ENCODE measurements around the gene B4GALNT2. TPM values are rescaled to one million over a fixed set of nuclear protein-coding genes. Genes with fewer than 3 reads are reported as not detected.

B4GALNT2 gene
- total and polyA plus RNA-seq, 2 donors (not counting 3 experiments of a cell fraction or from before 2014, with no cell fraction given): 0.11 TPM; not detected in 1

- Histone ChIP-seq H3K36me3 (ENCODE audit: control insufficient read depth in 2 of 2, extremely low read depth in 1 of 2, insufficient read depth in 2 of 2, low read length in 2 of 2) (no peaks in the 10 kb centered on the region), H3K9ac (replicated peaks; ENCODE audit: extremely low read depth, insufficient read depth, low read length) (no peak overlapping the region), H3K27ac (ENCODE audit: insufficient read depth, low read depth, low read length) (no peak overlapping the region), H3K4me1 (ENCODE audit: control insufficient read depth, extremely low read depth, insufficient read depth, low read length) (peaks cover 1% of the 10 kb centered on the region), H3K9me1 (replicated peaks; ENCODE audit: control insufficient read depth, extremely low read depth, insufficient read depth, low read length) (no peaks in the 10 kb centered on the region), H3K79me2 (ENCODE audit: control insufficient read depth, insufficient read depth, low read length) (no peaks in the 10 kb centered on the region), H3K9me3 (replicated peaks; ENCODE audit: control insufficient read depth, insufficient read depth, low read length) (no peaks in the 10 kb centered on the region), H3K27me3 (ENCODE audit: control insufficient read depth in 2 of 2, insufficient read depth in 2 of 2, low read length in 2 of 2) (no peaks in the 10 kb centered on the region), H3K4me2 (ENCODE audit: insufficient read depth, low read length) (no peak overlapping the region), H3K4me3 (replicated peaks in 1 of 3; ENCODE audit: insufficient read depth in 1 of 3, low read depth in 1 of 3, low read length in 3 of 3) (no peak overlapping the region), H2AFZ (ENCODE audit: low read depth, low read length) (no peak overlapping the region), H4K20me1 (replicated peaks; ENCODE audit: control insufficient read depth, extremely low read depth, insufficient read depth, low read length) (no peaks in the 10 kb centered on the region)
- dilution Hi-C loops (cut with MboI; ENCODE audit: extremely low pct_ligation_motif_present, low sequenced_read_pairs): no loop called here
- intact Hi-C loops (cut with micrococcal nuclease): no loop called here
- ChIA-PET CTCF (no interaction called here), POLR2A (no interaction called here)
- no peak for TF ChIP-seq FOS (IDR thresholded peaks at IDR 0.05; ENCODE audit: borderline replicate concordance, insufficient read depth, low read length)
- no peak for TF ChIP-seq POLR2A (IDR thresholded peaks at IDR 0.05; ENCODE audit: low read depth, low read length)
- no peak for TF ChIP-seq CTCF (IDR thresholded peaks at IDR 0.05; ENCODE audit: extremely low read depth in 1 of 2, insufficient read depth in 1 of 2, low read depth in 1 of 2, low read length in 2 of 2)
- TF ChIP-seq POLR2AphosphoS5 (IDR thresholded peaks at IDR 0.05; ENCODE audit: insufficient read depth, low read depth, low read length): no peak
- no peak for TF ChIP-seq JUN (IDR thresholded peaks at IDR 0.05; ENCODE audit: borderline replicate concordance, insufficient read depth, insufficient read length, low read depth)
- TF ChIP-seq GATA2 (IDR thresholded peaks at IDR 0.05; ENCODE audit: insufficient read depth, insufficient read length, low read depth, low read length): no peak
- TF ChIP-seq MAX (IDR thresholded peaks at IDR 0.05; ENCODE audit: insufficient read depth, insufficient read length): no peak
- TF ChIP-seq MYC (IDR thresholded peaks at IDR 0.05; ENCODE audit: low read depth, low read length): no peak
- FAIRE-seq (no peak), DNase-seq (ENCODE audit: low read depth, low spot score) (no peak)
- no TSS peak for BruUV-seq (replicated peaks)
Observed at GRCh38 chr17:49107211-49107557, 25.4 kb upstream of the B4GALNT2 start.

All from endothelial cell of umbilical vein (primary cell).